Skeletal muscle cell (primary cell): ENCODE results near the gene MMP7.

ENCODE experiments used
- DNase-seq: peaks from one replicate; pipeline ENCODE4 v3.0.0-alpha.2; 2010; ENCODE audit warnings: low read depth
- H3K4me3 ChIP-seq: 2 replicates; pipeline ENCODE4 v1.5.1; 2011; ENCODE audit warnings: low read depth, mild to moderate bottlenecking, control low read depth, low read length, moderate library complexity

Gene MMP7

GRCh38 chr11:102499931-102500330, 30.6 kb downstream of the MMP7 start:
- DNase-seq, result no peak
- H3K4me3 ChIP-seq, result no peak overlapping the region

- H3K4me3 ChIP-seq, result no peak overlapping the region
- no peak for DNase-seq
Observed at GRCh38 chr11:102499151-102499550, 31.4 kb downstream of the MMP7 start.

GRCh38 chr11:102497061-102497460, 33.5 kb downstream of the MMP7 start:
- DNase-seq, result no peak
- H3K4me3 ChIP-seq, result no peak overlapping the region

GRCh38 chr11:102495161-102496042, 35.1 kb downstream of the MMP7 start:
- H3K4me3 ChIP-seq, result no peak overlapping the region
- peak; percentile 72 for DNase-seq

- peak; percentile 47 for DNase-seq
- H3K4me3 ChIP-seq, result no peak overlapping the region
Observed at GRCh38 chr11:102494216-102494615, 36.3 kb downstream of the MMP7 start.

GRCh38 chr11:102493524-102493923, 37.0 kb downstream of the MMP7 start:
- DNase-seq, result no peak
- H3K4me3 ChIP-seq, result no peak overlapping the region

GRCh38 chr11:102491969-102492368, 38.6 kb downstream of the MMP7 start:
- DNase-seq, result no peak
- no peak overlapping the region for H3K4me3 ChIP-seq

- no peak for DNase-seq
- no peak overlapping the region for H3K4me3 ChIP-seq
Observed at GRCh38 chr11:102489186-102490145, 41.1 kb downstream of the MMP7 start.

- DNase-seq, result no peak
- H3K4me3 ChIP-seq, result no peak overlapping the region
Observed at GRCh38 chr11:102488208-102488607, 42.3 kb downstream of the MMP7 start.

- DNase-seq, result no peak
Observed at GRCh38 chr11:102487214-102487613, 43.3 kb downstream of the MMP7 start.

GRCh38 chr11:102486584-102486983, 44.0 kb downstream of the MMP7 start:
- H3K4me3 ChIP-seq, result no peak overlapping the region
- DNase-seq, result no peak

More at GRCh38 chr11:102487214-102487613, 43.3 kb downstream of the MMP7 start:
- no peak overlapping the region for H3K4me3 ChIP-seq

- no peak overlapping the region for H3K4me3 ChIP-seq
- DNase-seq, result no peak
Observed at GRCh38 chr11:102485095-102485722, 45.3 kb downstream of the MMP7 start.

GRCh38 chr11:102482433-102482832, 48.1 kb downstream of the MMP7 start:
- no peak for DNase-seq
- no peak overlapping the region for H3K4me3 ChIP-seq

- H3K4me3 ChIP-seq, result no peak overlapping the region
- DNase-seq, result no peak
Observed at GRCh38 chr11:102479733-102480132, 50.8 kb downstream of the MMP7 start.

- H3K4me3 ChIP-seq, result no peak overlapping the region
- no peak for DNase-seq
Observed at GRCh38 chr11:102478673-102479299, 51.8 kb downstream of the MMP7 start.

- H3K4me3 ChIP-seq, result no peak overlapping the region
- no peak for DNase-seq
Observed at GRCh38 chr11:102476812-102477211, 53.7 kb downstream of the MMP7 start.

- no peak for DNase-seq
- H3K4me3 ChIP-seq, result no peak overlapping the region
Observed at GRCh38 chr11:102476069-102476468, 54.5 kb downstream of the MMP7 start.

GRCh38 chr11:102473543-102473942, 57.0 kb downstream of the MMP7 start:
- DNase-seq, result no peak
- H3K4me3 ChIP-seq, result no peak overlapping the region

- DNase-seq, result no peak
- no peak overlapping the region for H3K4me3 ChIP-seq
Observed at GRCh38 chr11:102472127-102472526, 58.4 kb downstream of the MMP7 start.
